Fibroblast of villous mesenchyme (primary cell): ENCODE results near the gene TUFT1. TPM values are rescaled to one million over a fixed set of nuclear protein-coding genes. Genes with fewer than 3 reads are reported as not detected.

ENCODE experiments used
- DNase-seq: peaks from one replicate; pipeline ENCODE4 v3.0.0-alpha.2; 2010; ENCODE audit warnings: low read depth
- H3K4me3 ChIP-seq: 2 replicates; pipeline ENCODE4 v1.5.1; 2011; ENCODE audit warnings: low read depth, mild to moderate bottlenecking, low read length
- CTCF ChIP-seq: IDR thresholded peaks from 2 replicates; pipeline ENCODE4 v1.5.1; 2012; ENCODE audit warnings: low read depth, mild to moderate bottlenecking, low read length; ENCODE audit not compliant: insufficient read depth
- total RNA-seq: library from RNA; depleted of rRNA; stranded (reverse); fragments of >200 nt; gene quantifications from 2 replicates; pipeline ENCODE4 v1.2.3, GENCODE V29; 2012

Gene TUFT1
- total RNA-seq, 1 donor, result 32.8 TPM

GRCh38 chr1:151511636-151512215 is 28.4 kb upstream of the TUFT1 start:
- H3K4me3 ChIP-seq, result peak overlapping the region; percentile 55
- no peak for DNase-seq
- no peak for TF ChIP-seq CTCF

- no peak for DNase-seq
- H3K4me3 ChIP-seq, result no peak overlapping the region
- TF ChIP-seq CTCF, result no peak
Observed at GRCh38 chr1:151512326-151512725, 27.8 kb upstream of the TUFT1 start.

DNA sequence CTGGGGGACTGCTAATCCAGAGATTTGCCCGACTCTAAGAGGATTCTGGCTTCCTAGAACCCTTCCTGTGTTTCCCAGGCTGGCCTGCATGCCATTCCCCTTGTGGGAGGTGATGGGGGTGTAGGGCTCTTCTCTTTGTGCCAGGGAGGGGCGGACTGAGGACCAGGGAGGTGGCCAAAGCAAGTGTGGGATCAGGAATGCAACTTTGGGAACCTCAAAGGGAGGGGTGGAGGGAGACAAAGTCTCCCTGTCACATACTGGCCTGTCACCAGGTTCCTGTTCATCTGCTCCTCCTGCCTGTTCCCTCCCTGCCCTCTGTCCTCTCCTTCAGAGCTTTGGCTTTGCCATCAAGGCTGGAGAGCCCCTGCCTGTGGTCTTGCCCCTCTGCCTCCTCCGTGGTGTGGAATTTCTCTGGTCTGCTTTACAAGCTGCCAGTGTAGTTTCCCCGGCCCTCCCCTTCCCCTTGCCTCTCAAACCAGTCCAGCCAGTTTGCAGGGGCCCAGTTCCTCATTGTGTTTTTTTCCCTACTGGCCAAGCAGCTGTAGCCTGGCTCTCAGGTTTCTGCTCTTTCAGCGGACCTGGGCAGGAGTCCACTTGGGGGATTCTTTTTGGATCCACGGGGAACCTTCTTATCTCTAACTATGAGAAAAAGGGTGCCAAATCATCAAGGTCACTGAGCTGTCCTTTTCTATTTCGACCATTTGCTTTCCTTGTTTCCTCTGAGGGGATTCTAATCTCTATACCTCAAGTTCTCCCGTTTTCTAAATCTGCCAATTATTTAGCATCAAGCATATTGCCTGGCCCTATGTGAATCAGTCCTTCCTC is 27.1 kb upstream of the TUFT1 start:
- no peak overlapping the region for H3K4me3 ChIP-seq
- no peak for TF ChIP-seq CTCF
- DNase-seq, result no peak

DNA sequence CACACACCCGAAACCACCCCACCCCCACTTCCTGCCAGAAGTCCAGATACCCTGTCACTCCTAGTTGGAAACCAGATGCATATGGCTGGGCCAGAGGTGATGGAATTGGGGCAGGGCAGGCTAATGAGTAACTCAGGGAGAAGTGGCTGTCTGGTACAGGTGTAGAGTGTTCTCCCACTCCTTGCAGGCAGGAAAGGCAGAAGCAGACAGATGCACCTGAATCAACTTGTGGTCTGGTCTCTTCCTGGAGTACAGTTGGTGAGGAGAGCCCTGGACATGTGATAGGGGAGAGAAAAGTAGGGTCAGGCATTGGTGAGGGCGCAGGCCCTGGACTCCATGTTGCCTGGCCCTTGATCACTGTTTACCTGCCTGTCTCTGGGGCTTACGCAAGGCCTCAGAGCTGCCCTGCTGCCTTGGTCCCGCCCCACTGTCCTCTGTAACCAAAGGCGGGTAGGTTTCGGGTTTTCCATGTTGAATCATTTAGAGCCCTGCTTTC is 26.4 kb upstream of the TUFT1 start:
- TF ChIP-seq CTCF, result no peak
- DNase-seq, result no peak

DNA sequence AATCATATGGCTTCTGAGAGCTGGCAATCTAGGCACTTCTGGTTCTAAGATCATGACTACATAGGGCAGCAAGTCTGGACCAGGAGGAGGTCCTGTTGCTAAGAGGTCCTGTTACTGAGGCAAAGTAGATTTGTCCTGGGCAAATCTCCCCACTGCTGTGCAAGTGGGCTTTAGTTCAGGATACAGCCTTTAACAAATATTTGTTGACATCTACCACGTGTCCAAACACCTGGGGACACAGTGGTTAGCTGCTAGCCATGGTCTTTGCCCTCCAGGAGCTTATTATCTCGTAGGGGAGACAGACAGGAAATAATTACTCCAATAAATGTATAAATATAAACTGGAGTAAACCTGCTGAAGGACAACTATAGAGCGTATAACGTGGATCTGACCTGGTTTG is 25.7 kb upstream of the TUFT1 start:
- no peak overlapping the region for H3K4me3 ChIP-seq

More for the DNA sequence above, 26.4 kb upstream of the TUFT1 start:
- H3K4me3 ChIP-seq, result no peak overlapping the region

DNA sequence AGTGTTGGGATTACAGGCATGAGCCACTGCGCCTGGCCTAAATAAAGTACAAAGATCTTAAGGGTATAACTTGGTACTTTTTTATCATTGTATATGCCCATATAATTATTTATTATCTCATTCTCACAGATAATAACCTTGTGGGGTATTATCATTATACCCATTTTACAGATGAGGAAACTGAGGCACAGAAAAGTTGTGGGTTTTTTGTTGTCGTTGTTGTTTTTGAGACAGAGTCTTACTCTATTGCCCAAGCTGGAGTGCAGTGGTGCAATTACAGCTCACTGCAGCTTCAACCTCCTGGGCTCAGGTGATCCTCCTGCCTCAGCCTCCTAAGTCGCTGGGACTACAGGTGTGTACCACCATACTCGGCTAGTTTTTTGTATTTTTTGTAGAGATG is 24.8 kb upstream of the TUFT1 start:
- no peak overlapping the region for H3K4me3 ChIP-seq
- TF ChIP-seq CTCF, result no peak
- no peak for DNase-seq

More for the DNA sequence above, 25.7 kb upstream of the TUFT1 start:
- no peak for DNase-seq
- TF ChIP-seq CTCF, result no peak
